Bronchial epithelial cell (primary cell): ENCODE data around the gene RAD51AP2. TPM values are rescaled to one million over a fixed set of nuclear protein-coding genes. Genes with fewer than 3 reads are reported as not detected.

ENCODE experiments used
- DNase-seq: peaks from one replicate; pipeline ENCODE4 v3.0.0-alpha.2; 2010; ENCODE audit warnings: low read depth
- FAIRE-seq: peaks from 2 replicates; lab custom pipeline; 2011; peaks lifted over from hg19 to GRCh38; lab: Jason Lieb, UNC
- H3K27me3 ChIP-seq: 2 replicates; pipeline ENCODE4 v1.5.1; 2011; ENCODE audit warnings: low read length; ENCODE audit not compliant: control insufficient read depth, insufficient read depth
- H3K36me3 ChIP-seq: 2 replicates; pipeline ENCODE4 v1.5.1; 2011; ENCODE audit warnings: low read length; ENCODE audit not compliant: control insufficient read depth, insufficient read depth
- H3K4me3 ChIP-seq: 2 replicates; pipeline ENCODE4 v1.5.1; 2011; ENCODE audit warnings: mild to moderate bottlenecking, low read depth, low read length, control low read depth
- CTCF ChIP-seq: IDR thresholded peaks from 2 replicates; pipeline ENCODE4 v1.5.1; 2011; ENCODE audit warnings: mild to moderate bottlenecking, moderate library complexity, low read length, control low read depth, inconsistent platforms; ENCODE audit not compliant: insufficient read depth, severe bottlenecking
- total RNA-seq: library from RNA; depleted of rRNA; stranded (reverse); fragments of >200 nt; gene quantifications from 2 replicates; pipeline ENCODE4 v1.2.1, GENCODE V29; 2014

Gene RAD51AP2
- total RNA-seq, 1 donor from 2014 or later = not detected

GRCh38 chr2:17550907-17551306, 32.7 kb upstream of the RAD51AP2 start:
- no peak for TF ChIP-seq CTCF
- Histone ChIP-seq H3K4me3 (no peak overlapping the region), H3K36me3 (no peaks in the 10 kb centered on the region), H3K27me3 (no peaks in the 10 kb centered on the region)
- FAIRE-seq (no peak), DNase-seq (no peak)

GRCh38 chr2:17547737-17548136, 29.5 kb upstream of the RAD51AP2 start:
- H3K27me3 ChIP-seq = no peaks in the 10 kb centered on the region
- no peaks in the 10 kb centered on the region for H3K36me3 ChIP-seq
- DNase-seq (no peak), FAIRE-seq (no peak)
- no peak overlapping the region for H3K4me3 ChIP-seq
- TF ChIP-seq CTCF = no peak

GRCh38 chr2:17547237-17547636, 29.0 kb upstream of the RAD51AP2 start:
- DNase-seq = no peak
- FAIRE-seq = no peak
- Histone ChIP-seq H3K4me3 (no peak overlapping the region), H3K36me3 (no peaks in the 10 kb centered on the region), H3K27me3 (no peaks in the 10 kb centered on the region)
- no peak for TF ChIP-seq CTCF

- FAIRE-seq (no peak), DNase-seq (no peak)
- H3K36me3 ChIP-seq = no peaks in the 10 kb centered on the region
- H3K4me3 ChIP-seq = no peak overlapping the region
- H3K27me3 ChIP-seq = no peaks in the 10 kb centered on the region
- TF ChIP-seq CTCF = no peak
These were observed 27.7 kb upstream of the RAD51AP2 start for GRCh38 chr2:17545680-17546613.

GRCh38 chr2:17544256-17544655, 26.0 kb upstream of the RAD51AP2 start:
- H3K36me3 ChIP-seq = no peaks in the 10 kb centered on the region
- no peak overlapping the region for H3K4me3 ChIP-seq
- DNase-seq = peak; percentile 94
- H3K27me3 ChIP-seq = no peaks in the 10 kb centered on the region
- FAIRE-seq = peak; percentile 32
- no peak for TF ChIP-seq CTCF
